Astrocyte (in vitro differentiated cells and primary cell): ENCODE measurements around the gene RNF111. TPM values are rescaled to one million over a fixed set of nuclear protein-coding genes. Genes with fewer than 3 reads are reported as not detected.
"Not testable (repeated sequence)": the region's sequence is repeated elsewhere in the genome, so short reads cannot be mapped to it uniquely, and the experiment has no call there.

ENCODE experiments used
- DNase-seq: peaks from one replicate; pipeline ENCODE4 v3.0.0-alpha.2; 2010; ENCODE audit warnings: low read depth
- FAIRE-seq: peaks from 2 replicates; lab custom pipeline; 2011; peaks lifted over from hg19 to GRCh38; lab: Jason Lieb, UNC
- H2AFZ ChIP-seq: 2 replicates; pipeline ENCODE4 v1.6.0; 2012; ENCODE audit warnings: low read depth, low read length, inconsistent platforms
- H3K27ac ChIP-seq: 2 replicates; pipeline ENCODE4 v1.5.1; 2011; ENCODE audit warnings: low read depth, low read length, inconsistent platforms
- H3K27me3 ChIP-seq: 2 replicates; pipeline ENCODE4 v1.6.0; 2011; ENCODE audit warnings: low read length, inconsistent platforms; ENCODE audit not compliant: insufficient read depth
- H3K36me3 ChIP-seq: 2 replicates; pipeline ENCODE4 v1.5.1; 2011; ENCODE audit warnings: low read length, inconsistent platforms; ENCODE audit not compliant: insufficient read depth
- H3K4me1 ChIP-seq: 2 replicates; pipeline ENCODE4 v1.5.1; 2011; ENCODE audit warnings: low read length, inconsistent platforms; ENCODE audit not compliant: insufficient read depth
- H3K4me2 ChIP-seq: 2 replicates; pipeline ENCODE4 v1.6.0; 2012; ENCODE audit warnings: low read length, inconsistent platforms
- H3K4me3 ChIP-seq: 2 replicates; pipeline ENCODE4 v1.5.1; 2011; ENCODE audit warnings: low read depth, mild to moderate bottlenecking, low read length, inconsistent platforms; ENCODE audit not compliant: insufficient read depth
- H3K79me2 ChIP-seq: 2 replicates; pipeline ENCODE4 v1.6.0; 2012; ENCODE audit warnings: mild to moderate bottlenecking, low read length, inconsistent platforms; ENCODE audit not compliant: insufficient read depth
- H3K9ac ChIP-seq: 2 replicates; pipeline ENCODE4 v1.6.0; 2012; ENCODE audit warnings: mild to moderate bottlenecking, low read length, inconsistent platforms
- H3K9me3 ChIP-seq: 2 replicates; pipeline ENCODE4 v1.5.1; 2012; ENCODE audit warnings: low read depth, mild to moderate bottlenecking, low read length, inconsistent platforms; ENCODE audit not compliant: insufficient read depth
- H4K20me1 ChIP-seq: 2 replicates; pipeline ENCODE4 v1.6.0; 2012; ENCODE audit warnings: low read length, inconsistent platforms; ENCODE audit not compliant: insufficient read depth
- H3K27ac Mint-ChIP-seq: one replicate; pipeline ENCODE4 v1.8.0; 2021; ENCODE audit warnings: mild to moderate bottlenecking, mixed read lengths; ENCODE audit not compliant: unreplicated experiment
- H3K27me3 Mint-ChIP-seq: one replicate; pipeline ENCODE4 v1.8.0; 2021; ENCODE audit warnings: low read depth, mixed read lengths; ENCODE audit not compliant: unreplicated experiment
- H3K36me3 Mint-ChIP-seq: one replicate; pipeline ENCODE4 v1.8.0; 2021; ENCODE audit warnings: low read depth, mixed read lengths; ENCODE audit not compliant: unreplicated experiment
- H3K4me1 Mint-ChIP-seq: one replicate; pipeline ENCODE4 v1.8.0; 2021; ENCODE audit warnings: low read depth, mixed read lengths; ENCODE audit not compliant: unreplicated experiment
- H3K4me3 Mint-ChIP-seq: one replicate; pipeline ENCODE4 v1.8.0; 2021; ENCODE audit warnings: mild to moderate bottlenecking, moderate library complexity, mixed read lengths; ENCODE audit not compliant: unreplicated experiment
- H3K9me3 Mint-ChIP-seq: one replicate; pipeline ENCODE4 v1.8.0; 2021; ENCODE audit warnings: mild to moderate bottlenecking, mixed read lengths; ENCODE audit not compliant: unreplicated experiment
- EZH2 ChIP-seq: IDR thresholded peaks from 2 replicates; pipeline ENCODE4 v1.6.1; 2012; ENCODE audit warnings: mild to moderate bottlenecking, low read length, inconsistent platforms; ENCODE audit not compliant: insufficient read depth
- total RNA-seq: library from RNA; stranded (reverse); gene quantifications from 2 replicates; pipeline ENCODE4 v1.2.1, GENCODE V29; 2021
- TF ChIP-seq, protein P1 (sequence below): IDR thresholded peaks from 2 replicates; pipeline ENCODE4 v1.5.1; 2011; ENCODE audit warnings: low read depth, mild to moderate bottlenecking, inconsistent platforms, low read length, moderate library complexity; ENCODE audit not compliant: insufficient read depth

The RNF111 gene
- total RNA-seq, 1 donor from 2014 or later, result 44.1 TPM

DNA sequence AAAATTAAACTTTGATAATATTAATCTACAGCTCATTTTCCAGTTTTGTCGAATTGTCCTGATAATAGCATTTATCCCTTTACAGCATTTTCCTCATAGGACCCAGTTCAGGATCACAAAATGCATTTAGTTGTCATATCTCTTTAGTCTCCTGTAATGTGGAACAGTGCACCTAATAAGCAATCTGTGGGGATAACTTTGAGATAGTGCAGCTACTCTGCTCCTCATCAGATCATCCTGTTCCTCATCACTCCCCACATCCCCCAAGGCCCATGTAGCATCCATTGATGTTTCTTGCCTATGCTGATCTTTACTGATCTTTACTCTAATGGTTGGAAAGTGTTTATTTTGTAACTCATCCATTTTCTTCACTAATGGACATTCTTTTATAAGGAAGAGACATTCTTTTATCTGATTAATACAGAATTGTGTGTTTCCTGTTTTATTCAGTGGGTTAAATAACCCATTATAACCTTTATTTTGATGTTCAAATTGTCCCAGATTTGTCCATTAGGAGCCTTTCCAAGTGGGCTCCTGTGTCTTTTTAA is 7.5 kb downstream of the RNF111 start:
- peaks cover 3% of the 10 kb centered on the region for H3K36me3 ChIP-seq
- H3K27me3 Mint-ChIP-seq, result no peaks in the 10 kb centered on the region
- H2AFZ ChIP-seq, result no peak overlapping the region
- no peak overlapping the region for H3K27ac Mint-ChIP-seq
- H3K9ac ChIP-seq, result no peak overlapping the region
- FAIRE-seq (no peak), DNase-seq (no peak)
- H3K79me2 ChIP-seq, result peaks cover 97% of the 10 kb centered on the region
- H3K27me3 ChIP-seq, result no peaks in the 10 kb centered on the region
- H3K9me3 Mint-ChIP-seq, result peaks cover 2% of the 10 kb centered on the region
- TF ChIP-seq, protein P1, sequence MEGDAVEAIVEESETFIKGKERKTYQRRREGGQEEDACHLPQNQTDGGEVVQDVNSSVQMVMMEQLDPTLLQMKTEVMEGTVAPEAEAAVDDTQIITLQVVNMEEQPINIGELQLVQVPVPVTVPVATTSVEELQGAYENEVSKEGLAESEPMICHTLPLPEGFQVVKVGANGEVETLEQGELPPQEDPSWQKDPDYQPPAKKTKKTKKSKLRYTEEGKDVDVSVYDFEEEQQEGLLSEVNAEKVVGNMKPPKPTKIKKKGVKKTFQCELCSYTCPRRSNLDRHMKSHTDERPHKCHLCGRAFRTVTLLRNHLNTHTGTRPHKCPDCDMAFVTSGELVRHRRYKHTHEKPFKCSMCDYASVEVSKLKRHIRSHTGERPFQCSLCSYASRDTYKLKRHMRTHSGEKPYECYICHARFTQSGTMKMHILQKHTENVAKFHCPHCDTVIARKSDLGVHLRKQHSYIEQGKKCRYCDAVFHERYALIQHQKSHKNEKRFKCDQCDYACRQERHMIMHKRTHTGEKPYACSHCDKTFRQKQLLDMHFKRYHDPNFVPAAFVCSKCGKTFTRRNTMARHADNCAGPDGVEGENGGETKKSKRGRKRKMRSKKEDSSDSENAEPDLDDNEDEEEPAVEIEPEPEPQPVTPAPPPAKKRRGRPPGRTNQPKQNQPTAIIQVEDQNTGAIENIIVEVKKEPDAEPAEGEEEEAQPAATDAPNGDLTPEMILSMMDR, result no peak
- TF ChIP-seq EZH2, result no peak
- H3K4me3 Mint-ChIP-seq, result no peak overlapping the region
- no peak overlapping the region for H3K27ac ChIP-seq
- no peaks in the 10 kb centered on the region for H3K9me3 ChIP-seq
- H3K4me1 Mint-ChIP-seq, result peaks cover 4% of the 10 kb centered on the region
- peaks cover 6% of the 10 kb centered on the region for H3K36me3 Mint-ChIP-seq
- peaks cover 76% of the 10 kb centered on the region for H4K20me1 ChIP-seq
- no peak overlapping the region for H3K4me3 ChIP-seq
- no peak overlapping the region for H3K4me2 ChIP-seq
- no peaks in the 10 kb centered on the region for H3K4me1 ChIP-seq

DNA sequence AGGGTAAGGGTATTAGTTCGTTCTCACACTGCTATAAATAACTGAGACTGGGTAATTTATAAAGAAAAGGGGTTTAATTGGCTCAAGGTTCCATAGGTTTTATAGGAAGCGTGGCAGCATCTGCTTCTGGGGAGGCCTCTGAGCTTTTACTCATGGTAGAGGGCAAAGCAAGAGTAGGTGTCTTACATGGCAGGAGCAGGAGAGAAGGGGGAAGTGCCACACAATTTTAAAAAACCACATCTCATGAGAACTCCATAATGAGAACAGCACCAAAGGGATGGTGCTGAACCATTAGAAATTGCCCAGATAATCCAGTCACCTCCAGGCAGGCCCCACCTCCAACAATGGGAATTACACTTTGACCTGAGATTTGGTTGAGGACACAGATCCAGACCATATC is 12.2 kb downstream of the RNF111 start:
- no peaks in the 10 kb centered on the region for H3K36me3 ChIP-seq
- FAIRE-seq (no peak), DNase-seq (no peak)
- H3K4me1 Mint-ChIP-seq, result peaks cover 10% of the 10 kb centered on the region
- no peaks in the 10 kb centered on the region for H3K4me1 ChIP-seq
- H3K36me3 Mint-ChIP-seq, result peaks cover 6% of the 10 kb centered on the region
- H3K27ac Mint-ChIP-seq, result no peak overlapping the region
- H3K9me3 ChIP-seq, result no peaks in the 10 kb centered on the region
- H4K20me1 ChIP-seq, result peaks cover 78% of the 10 kb centered on the region
- H3K27me3 ChIP-seq, result no peaks in the 10 kb centered on the region
- no peak overlapping the region for H3K4me2 ChIP-seq
- no peaks in the 10 kb centered on the region for H3K27me3 Mint-ChIP-seq
- no peak overlapping the region for H3K4me3 Mint-ChIP-seq
- no peak overlapping the region for H3K27ac ChIP-seq
- no peak overlapping the region for H2AFZ ChIP-seq
- H3K4me3 ChIP-seq, result no peak overlapping the region
- TF ChIP-seq, protein P1, result no peak
- no peak for TF ChIP-seq EZH2
- H3K9ac ChIP-seq, result no peak overlapping the region
- peaks cover 96% of the 10 kb centered on the region for H3K79me2 ChIP-seq
- no peaks in the 10 kb centered on the region for H3K9me3 Mint-ChIP-seq

DNA sequence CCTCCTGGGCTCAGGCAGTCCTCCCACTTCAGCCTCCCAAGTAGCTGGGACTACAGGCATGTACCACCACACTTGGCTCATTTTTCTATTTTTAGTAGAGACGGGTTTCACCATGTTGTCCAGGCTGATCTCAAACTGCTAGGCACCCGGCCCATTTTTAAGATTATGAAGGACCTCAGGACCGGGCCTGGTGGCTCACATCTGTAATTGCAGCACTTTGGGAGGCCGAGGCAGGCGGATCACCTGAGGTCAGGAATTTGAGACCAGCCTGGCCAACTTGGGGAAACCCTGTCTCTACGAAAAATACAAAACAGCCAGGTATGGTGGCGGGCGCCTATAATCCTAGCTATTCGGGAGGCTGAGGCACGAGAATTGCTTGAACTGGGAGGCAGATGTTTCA is 12.8 kb downstream of the RNF111 start:
- H2AFZ ChIP-seq, DNase-seq, H3K9me3 ChIP-seq, H3K4me1 Mint-ChIP-seq, H3K9me3 Mint-ChIP-seq, H3K9ac ChIP-seq, H3K27ac ChIP-seq, H3K27me3 Mint-ChIP-seq, FAIRE-seq, H3K4me2 ChIP-seq, H3K4me3 ChIP-seq, H3K27ac Mint-ChIP-seq, H3K4me1 ChIP-seq, H3K36me3 ChIP-seq, H3K27me3 ChIP-seq, H3K36me3 Mint-ChIP-seq, H3K4me3 Mint-ChIP-seq: not testable (repeated sequence)
- Histone ChIP-seq H3K79me2 (peaks cover 97% of the 10 kb centered on the region), H4K20me1 (peaks cover 78% of the 10 kb centered on the region)
